GM10847 (cell line): ENCODE data around the gene LRP10.

ENCODE experiments used
- POLR2A ChIP-seq: IDR thresholded peaks from 2 replicates; pipeline ENCODE4 v1.6.1; 2011; ENCODE audit not compliant: insufficient read length; ENCODE audit errors: extremely low read depth

The LRP10 gene

DNA sequence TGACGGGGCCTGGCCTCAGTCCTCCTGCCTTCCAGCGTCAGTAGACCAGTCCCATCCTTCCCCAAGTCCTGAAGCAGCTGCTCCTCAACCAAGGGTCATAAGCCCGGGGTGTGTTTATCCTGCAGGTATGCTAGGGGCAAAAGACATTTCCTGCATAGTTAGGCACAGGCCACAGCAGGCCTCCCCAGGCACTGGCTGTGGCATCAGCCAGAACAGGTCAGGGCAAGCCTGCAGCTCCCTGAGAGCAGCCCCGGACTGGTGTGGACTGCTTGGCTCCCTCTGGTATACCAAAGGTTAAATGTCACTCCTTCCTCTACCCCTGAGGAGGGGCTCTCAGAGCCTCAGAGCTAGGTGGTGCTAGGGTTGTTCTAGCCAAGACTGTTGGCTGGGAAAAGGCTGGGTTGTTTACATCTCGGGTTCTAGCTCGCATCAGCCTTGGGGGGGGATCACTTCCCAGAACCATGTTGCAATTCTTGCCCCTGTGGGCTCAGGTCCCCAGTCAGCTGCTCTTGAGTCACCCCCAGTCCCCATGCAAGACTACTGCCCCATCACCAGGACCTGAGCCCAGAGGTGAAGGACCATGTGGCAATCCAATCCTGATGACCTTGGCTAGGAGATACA is 32.3 kb upstream of the LRP10 start:
- no peak for TF ChIP-seq POLR2A

DNA sequence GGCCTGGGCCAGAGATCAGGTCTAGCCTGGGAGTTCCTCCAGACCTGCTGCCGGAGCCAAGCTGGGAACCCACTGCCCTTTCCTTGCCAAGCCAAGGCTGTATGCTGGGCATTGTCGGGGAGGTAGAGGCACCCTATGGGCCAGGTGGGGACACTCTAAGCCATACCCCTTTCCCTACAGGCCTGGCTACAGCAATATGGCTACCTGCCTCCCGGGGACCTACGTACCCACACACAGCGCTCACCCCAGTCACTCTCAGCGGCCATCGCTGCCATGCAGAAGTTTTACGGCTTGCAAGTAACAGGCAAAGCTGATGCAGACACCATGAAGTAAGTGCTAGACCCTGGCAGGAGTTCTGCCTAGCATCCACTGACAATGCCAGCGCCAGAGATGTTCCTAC is 30.2 kb upstream of the LRP10 start:
- TF ChIP-seq POLR2A, result no peak

DNA sequence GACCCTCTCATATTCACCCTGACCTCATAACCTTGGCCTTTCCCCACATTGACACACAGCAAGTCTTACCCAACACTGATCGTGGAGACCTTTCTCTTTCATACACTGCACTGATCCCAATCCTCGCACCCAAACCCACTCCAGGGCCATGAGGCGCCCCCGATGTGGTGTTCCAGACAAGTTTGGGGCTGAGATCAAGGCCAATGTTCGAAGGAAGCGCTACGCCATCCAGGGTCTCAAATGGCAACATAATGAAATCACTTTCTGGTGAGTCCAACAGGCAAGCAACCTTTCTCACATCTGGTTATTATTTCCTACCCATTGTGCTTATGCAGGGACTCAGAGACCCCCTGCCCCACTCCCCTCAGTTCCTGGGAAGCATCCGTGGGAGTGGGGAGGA is 29.8 kb upstream of the LRP10 start:
- no peak for TF ChIP-seq POLR2A

DNA sequence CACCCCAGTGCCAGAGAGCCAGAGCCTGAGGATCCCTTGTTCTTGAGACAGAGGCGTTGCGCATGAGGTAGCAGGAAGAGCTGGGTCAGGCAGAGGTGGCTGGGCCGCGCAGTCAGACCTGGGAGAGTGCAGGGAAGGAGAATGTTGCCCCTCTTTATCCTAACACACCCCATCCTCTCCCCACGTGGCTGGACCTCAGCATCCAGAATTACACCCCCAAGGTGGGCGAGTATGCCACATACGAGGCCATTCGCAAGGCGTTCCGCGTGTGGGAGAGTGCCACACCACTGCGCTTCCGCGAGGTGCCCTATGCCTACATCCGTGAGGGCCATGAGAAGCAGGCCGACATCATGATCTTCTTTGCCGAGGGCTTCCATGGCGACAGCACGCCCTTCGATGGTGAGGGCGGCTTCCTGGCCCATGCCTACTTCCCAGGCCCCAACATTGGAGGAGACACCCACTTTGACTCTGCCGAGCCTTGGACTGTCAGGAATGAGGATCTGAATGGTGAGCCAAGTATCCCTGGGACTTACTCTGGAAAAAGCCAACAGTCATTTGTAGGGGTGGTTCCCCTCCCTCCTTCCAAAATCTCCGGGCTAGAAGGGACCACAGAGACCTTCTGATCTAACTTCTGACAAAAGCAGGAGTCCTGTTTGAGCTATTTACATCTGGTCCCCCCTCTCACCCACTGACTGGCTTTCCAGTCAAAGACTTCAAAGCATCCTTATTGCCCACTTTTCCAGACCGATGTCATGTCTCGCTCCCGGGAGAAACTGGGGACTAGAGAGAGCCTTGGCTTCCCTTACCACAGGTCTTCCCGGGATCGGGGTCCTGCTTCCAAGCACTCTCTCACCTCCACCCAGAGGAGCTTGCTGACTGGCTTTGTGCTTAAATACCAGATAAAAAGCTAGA is 29.1 kb upstream of the LRP10 start:
- no peak for TF ChIP-seq POLR2A

DNA sequence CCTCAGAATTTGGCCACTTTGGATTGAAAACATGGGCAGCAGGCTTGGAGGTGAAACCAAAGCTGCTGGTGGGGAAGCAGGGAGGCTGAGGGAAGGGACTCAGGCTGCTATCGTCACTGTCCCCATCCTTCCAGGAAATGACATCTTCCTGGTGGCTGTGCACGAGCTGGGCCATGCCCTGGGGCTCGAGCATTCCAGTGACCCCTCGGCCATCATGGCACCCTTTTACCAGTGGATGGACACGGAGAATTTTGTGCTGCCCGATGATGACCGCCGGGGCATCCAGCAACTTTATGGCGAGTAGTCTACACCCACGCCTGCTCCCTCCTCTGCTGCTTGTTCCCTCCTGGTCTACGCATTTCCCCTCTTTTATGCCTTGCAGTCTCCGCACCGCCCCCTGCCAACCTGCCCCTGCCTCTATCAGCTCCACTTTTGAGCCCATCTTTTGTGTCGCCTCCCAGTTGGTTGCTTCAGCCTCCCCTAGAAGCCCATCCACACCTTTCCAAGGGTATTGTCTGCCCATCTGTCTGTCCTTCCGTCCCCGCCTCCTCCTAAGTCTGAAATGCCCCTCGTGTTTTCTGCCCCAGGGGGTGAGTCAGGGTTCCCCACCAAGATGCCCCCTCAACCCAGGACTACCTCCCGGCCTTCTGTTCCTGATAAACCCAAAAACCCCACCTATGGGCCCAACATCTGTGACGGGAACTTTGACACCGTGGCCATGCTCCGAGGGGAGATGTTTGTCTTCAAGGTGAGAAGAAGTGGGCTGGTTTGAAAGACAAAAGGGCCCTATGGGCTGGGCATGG is 28.2 kb upstream of the LRP10 start:
- no peak for TF ChIP-seq POLR2A

DNA sequence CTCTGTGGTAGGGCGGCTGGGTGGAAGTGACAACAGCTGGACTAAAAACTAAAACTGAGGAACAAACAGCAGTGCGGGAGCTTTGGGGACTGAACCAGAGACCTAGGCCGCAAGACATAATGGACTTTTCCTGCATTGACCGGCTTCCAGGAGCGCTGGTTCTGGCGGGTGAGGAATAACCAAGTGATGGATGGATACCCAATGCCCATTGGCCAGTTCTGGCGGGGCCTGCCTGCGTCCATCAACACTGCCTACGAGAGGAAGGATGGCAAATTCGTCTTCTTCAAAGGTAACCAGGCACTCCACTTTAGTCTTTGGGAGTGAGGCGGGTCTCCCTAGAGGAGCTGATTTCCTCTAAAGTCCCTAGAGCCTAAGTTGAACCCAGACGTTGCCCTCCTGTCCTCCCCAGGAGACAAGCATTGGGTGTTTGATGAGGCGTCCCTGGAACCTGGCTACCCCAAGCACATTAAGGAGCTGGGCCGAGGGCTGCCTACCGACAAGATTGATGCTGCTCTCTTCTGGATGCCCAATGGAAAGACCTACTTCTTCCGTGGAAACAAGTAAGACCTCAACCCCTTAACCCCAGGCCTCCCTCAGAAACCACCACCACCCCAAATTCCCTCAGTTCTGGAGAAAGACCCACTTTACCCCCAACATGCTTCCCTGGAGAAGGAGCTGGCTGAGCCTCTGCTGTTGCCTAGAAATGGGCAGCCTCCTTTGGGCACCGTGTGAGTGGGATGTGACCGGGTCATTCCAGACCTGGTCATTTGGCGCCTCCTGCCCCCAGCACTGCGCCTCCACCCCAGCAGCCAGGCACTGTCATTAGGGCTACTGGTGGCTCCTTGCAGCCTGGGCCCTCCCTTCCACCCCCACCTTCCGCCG is 27.1 kb upstream of the LRP10 start:
- TF ChIP-seq POLR2A, result no peak

DNA sequence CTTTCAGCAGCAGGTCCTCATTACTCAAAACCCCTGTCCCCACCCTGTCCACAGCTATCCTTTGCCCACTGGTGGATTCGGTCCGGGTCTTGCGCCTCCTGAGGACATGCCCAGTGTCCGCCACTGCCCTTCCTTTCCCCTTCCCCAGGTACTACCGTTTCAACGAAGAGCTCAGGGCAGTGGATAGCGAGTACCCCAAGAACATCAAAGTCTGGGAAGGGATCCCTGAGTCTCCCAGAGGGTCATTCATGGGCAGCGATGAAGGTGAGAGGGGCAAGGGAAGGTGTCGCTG is 26.5 kb upstream of the LRP10 start:
- no peak for TF ChIP-seq POLR2A

DNA sequence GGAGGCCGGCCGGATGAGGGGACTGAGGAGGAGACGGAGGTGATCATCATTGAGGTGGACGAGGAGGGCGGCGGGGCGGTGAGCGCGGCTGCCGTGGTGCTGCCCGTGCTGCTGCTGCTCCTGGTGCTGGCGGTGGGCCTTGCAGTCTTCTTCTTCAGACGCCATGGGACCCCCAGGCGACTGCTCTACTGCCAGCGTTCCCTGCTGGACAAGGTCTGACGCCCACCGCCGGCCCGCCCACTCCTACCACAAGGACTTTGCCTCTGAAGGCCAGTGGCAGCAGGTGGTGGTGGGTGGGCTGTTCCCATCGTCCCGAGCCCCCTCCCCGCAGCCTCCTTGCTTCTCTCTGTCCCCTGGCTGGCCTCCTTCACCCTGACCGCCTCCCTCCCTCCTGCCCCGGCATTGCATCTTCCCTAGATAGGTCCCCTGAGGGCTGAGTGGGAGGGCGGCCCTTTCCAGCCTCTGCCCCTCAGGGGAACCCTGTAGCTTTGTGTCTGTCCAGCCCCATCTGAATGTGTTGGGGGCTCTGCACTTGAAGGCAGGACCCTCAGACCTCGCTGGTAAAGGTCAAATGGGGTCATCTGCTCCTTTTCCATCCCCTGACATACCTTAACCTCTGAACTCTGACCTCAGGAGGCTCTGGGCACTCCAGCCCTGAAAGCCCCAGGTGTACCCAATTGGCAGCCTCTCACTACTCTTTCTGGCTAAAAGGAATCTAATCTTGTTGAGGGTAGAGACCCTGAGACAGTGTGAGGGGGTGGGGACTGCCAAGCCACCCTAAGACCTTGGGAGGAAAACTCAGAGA is 25.5 kb upstream of the LRP10 start:
- no peak for TF ChIP-seq POLR2A

DNA sequence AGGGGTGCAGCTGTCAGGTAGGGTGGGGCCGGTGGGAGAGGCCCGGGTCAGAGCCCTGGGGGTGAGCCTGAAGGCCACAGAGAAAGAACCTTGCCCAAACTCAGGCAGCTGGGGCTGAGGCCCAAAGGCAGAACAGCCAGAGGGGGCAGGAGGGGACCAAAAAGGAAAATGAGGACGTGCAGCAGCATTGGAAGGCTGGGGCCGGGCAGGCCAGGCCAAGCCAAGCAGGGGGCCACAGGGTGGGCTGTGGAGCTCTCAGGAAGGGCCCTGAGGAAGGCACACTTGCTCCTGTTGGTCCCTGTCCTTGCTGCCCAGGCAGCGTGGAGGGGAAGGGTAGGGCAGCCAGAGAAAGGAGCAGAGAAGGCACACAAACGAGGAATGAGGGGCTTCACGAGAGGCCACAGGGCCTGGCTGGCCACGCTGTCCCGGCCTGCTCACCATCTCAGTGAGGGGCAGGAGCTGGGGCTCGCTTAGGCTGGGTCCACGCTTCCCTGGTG is 24.7 kb upstream of the LRP10 start:
- TF ChIP-seq POLR2A, result no peak

DNA sequence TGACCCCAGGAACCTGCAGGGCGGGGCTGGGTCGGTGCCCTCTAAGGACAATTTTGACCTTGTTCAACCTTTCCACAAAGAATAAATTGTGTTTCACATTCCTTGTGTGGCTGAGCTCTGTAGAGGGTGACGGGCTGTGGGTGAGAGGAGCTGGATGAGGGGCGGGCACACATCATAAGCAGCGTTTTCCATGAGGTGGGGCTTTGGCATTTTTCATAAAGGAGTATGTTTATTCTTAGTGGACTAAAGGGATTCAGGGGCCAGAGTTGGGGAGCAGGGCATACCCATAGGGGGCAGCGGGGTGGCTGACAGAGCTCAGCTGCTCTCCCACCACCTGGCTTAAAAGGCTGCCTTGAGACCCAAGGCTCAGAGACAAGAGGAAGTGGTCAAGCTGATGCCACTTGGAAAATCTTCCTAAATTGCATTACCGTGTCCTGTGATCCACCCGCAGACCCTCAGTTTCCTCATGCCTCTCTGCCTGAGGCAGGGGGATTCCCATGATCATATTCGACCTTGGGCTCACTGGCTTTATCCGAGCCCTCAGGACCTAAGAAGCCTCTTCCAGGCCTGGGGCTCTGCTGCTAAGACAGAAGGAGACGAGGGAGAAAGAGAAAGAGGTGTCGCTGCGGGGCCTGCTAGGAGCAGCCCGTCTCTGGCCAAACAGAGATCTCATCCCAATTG is 23.7 kb upstream of the LRP10 start:
- no peak for TF ChIP-seq POLR2A

DNA sequence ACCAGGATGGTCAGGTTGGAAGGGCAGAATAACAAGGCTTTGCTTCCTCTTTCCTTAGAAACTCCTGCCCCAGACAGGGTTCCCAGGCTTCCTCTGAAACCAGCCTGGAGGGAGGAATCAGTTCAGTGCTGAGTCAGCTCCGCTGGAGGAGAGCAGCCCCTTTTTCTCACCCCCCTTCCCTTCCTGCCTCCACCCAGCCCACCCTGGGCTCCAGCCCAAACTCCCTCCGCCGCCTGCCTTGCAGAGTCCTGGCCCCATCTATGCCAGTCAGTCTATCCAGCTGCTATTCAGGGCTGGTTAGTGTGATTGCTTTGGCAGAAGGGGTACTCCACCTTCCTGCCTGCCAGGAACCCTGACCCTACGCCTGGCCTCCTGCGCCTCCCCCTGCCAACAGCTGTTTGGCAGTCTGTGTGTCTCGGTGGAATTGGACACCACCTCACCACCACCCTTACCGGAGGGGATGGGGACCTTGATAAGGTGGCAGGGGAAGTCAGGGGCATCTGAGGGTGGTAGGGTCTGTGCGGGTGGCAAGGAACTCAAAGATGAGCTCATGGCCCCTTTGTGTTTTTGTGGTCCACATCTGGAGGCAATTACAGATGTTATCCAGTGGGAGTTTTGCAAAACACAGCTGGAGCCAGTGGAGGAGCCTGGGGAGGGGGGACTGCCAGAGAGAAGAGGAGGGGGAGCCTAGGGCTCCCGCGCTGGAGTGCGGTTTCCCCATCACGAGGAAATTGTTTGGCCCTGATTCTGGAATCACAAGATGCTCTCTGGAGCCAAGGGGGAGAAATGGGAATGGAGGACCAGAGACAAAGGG is 23.0 kb upstream of the LRP10 start:
- TF ChIP-seq POLR2A, result no peak

DNA sequence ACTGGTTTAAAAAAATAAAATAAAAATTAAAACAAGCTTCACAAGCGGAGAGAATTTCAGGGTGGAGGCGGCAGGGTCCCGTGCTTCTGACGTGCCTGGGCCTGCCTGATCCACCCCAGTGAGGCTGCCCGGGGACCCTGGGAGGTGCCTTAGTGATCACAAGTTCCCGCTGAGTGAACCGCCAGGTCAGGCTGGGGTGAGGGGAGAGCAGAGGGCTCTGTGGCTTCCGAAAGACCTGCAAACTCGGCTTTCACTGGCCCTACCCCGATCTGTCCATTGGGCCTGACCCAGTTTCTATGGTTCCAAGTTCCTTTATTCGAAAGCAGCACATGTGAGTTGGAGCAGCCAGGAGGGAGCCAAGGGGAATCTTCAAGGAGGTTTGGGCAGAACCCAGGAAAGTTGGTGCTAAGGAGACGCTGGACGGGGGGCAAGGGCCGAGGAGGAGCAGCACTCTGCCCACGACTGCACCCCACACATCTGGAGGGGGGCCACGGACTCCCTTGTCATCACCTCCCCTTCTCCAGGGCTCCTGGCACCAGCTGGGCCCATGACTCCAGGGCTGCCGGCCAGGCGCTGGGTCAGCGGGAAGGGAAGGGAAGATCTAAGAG is 22.2 kb upstream of the LRP10 start:
- no peak for TF ChIP-seq POLR2A
